ENCODE results near the gene RNF4. TPM values are rescaled to one million over a fixed set of nuclear protein-coding genes. Genes with fewer than 3 reads are reported as not detected.

Gene RNF4
- total and polyA plus RNA-seq, 10 of the 15 experiments (the other 5 are each of a cell fraction or from before 2014, with no cell fraction given) = 34.9 to 145 (median 76.1) TPM

GRCh38 chr4:2449511-2450392, 19.2 kb upstream of the RNF4 start (continued):
- TF ChIP-seq RAD21 (IDR thresholded peaks at IDR 0.05; ENCODE audit: insufficient read depth, low read depth, low read length) (no peak), MEF2A (IDR thresholded peaks at IDR 0.05; ENCODE audit: insufficient read depth, low read depth, low read length) (no peak), KDM1A (IDR thresholded peaks at IDR 0.05; ENCODE audit: borderline replicate concordance) (no peak), USF2 (IDR thresholded peaks at IDR 0.05; ENCODE audit: borderline replicate concordance, low read depth, low read length) (no peak), STAT1 (conservative IDR thresholded peaks at IDR 0.05) (no peak), SMC3 (IDR thresholded peaks at IDR 0.05; ENCODE audit: borderline replicate concordance, low read length) (no peak), SP1 (IDR thresholded peaks at IDR 0.05; ENCODE audit: low read depth, low read length) (no peak)
- TF ChIP-seq, protein P1, sequence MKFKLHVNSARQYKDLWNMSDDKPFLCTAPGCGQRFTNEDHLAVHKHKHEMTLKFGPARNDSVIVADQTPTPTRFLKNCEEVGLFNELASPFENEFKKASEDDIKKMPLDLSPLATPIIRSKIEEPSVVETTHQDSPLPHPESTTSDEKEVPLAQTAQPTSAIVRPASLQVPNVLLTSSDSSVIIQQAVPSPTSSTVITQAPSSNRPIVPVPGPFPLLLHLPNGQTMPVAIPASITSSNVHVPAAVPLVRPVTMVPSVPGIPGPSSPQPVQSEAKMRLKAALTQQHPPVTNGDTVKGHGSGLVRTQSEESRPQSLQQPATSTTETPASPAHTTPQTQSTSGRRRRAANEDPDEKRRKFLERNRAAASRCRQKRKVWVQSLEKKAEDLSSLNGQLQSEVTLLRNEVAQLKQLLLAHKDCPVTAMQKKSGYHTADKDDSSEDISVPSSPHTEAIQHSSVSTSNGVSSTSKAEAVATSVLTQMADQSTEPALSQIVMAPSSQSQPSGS (IDR thresholded peaks at IDR 0.05; ENCODE audit: low read length) = no peak
- TF ChIP-seq, protein P2, sequence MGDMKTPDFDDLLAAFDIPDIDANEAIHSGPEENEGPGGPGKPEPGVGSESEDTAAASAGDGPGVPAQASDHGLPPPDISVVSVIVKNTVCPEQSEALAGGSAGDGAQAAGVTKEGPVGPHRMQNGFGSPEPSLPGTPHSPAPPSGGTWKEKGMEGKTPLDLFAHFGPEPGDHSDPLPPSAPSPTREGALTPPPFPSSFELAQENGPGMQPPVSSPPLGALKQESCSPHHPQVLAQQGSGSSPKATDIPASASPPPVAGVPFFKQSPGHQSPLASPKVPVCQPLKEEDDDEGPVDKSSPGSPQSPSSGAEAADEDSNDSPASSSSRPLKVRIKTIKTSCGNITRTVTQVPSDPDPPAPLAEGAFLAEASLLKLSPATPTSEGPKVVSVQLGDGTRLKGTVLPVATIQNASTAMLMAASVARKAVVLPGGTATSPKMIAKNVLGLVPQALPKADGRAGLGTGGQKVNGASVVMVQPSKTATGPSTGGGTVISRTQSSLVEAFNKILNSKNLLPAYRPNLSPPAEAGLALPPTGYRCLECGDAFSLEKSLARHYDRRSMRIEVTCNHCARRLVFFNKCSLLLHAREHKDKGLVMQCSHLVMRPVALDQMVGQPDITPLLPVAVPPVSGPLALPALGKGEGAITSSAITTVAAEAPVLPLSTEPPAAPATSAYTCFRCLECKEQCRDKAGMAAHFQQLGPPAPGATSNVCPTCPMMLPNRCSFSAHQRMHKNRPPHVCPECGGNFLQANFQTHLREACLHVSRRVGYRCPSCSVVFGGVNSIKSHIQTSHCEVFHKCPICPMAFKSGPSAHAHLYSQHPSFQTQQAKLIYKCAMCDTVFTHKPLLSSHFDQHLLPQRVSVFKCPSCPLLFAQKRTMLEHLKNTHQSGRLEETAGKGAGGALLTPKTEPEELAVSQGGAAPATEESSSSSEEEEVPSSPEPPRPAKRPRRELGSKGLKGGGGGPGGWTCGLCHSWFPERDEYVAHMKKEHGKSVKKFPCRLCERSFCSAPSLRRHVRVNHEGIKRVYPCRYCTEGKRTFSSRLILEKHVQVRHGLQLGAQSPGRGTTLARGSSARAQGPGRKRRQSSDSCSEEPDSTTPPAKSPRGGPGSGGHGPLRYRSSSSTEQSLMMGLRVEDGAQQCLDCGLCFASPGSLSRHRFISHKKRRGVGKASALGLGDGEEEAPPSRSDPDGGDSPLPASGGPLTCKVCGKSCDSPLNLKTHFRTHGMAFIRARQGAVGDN (IDR thresholded peaks at IDR 0.05) = no peak
- TF ChIP-seq, protein P3, sequence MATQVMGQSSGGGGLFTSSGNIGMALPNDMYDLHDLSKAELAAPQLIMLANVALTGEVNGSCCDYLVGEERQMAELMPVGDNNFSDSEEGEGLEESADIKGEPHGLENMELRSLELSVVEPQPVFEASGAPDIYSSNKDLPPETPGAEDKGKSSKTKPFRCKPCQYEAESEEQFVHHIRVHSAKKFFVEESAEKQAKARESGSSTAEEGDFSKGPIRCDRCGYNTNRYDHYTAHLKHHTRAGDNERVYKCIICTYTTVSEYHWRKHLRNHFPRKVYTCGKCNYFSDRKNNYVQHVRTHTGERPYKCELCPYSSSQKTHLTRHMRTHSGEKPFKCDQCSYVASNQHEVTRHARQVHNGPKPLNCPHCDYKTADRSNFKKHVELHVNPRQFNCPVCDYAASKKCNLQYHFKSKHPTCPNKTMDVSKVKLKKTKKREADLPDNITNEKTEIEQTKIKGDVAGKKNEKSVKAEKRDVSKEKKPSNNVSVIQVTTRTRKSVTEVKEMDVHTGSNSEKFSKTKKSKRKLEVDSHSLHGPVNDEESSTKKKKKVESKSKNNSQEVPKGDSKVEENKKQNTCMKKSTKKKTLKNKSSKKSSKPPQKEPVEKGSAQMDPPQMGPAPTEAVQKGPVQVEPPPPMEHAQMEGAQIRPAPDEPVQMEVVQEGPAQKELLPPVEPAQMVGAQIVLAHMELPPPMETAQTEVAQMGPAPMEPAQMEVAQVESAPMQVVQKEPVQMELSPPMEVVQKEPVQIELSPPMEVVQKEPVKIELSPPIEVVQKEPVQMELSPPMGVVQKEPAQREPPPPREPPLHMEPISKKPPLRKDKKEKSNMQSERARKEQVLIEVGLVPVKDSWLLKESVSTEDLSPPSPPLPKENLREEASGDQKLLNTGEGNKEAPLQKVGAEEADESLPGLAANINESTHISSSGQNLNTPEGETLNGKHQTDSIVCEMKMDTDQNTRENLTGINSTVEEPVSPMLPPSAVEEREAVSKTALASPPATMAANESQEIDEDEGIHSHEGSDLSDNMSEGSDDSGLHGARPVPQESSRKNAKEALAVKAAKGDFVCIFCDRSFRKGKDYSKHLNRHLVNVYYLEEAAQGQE (IDR thresholded peaks at IDR 0.05; ENCODE audit: low read depth, low read length) = no peak
- TF ChIP-seq, protein P4, sequence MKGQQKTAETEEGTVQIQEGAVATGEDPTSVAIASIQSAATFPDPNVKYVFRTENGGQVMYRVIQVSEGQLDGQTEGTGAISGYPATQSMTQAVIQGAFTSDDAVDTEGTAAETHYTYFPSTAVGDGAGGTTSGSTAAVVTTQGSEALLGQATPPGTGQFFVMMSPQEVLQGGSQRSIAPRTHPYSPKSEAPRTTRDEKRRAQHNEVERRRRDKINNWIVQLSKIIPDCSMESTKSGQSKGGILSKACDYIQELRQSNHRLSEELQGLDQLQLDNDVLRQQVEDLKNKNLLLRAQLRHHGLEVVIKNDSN (IDR thresholded peaks at IDR 0.05; ENCODE audit: borderline replicate concordance, extremely low read length, insufficient read depth, low read depth, low read length) = no peak
- TF ChIP-seq, protein P5, sequence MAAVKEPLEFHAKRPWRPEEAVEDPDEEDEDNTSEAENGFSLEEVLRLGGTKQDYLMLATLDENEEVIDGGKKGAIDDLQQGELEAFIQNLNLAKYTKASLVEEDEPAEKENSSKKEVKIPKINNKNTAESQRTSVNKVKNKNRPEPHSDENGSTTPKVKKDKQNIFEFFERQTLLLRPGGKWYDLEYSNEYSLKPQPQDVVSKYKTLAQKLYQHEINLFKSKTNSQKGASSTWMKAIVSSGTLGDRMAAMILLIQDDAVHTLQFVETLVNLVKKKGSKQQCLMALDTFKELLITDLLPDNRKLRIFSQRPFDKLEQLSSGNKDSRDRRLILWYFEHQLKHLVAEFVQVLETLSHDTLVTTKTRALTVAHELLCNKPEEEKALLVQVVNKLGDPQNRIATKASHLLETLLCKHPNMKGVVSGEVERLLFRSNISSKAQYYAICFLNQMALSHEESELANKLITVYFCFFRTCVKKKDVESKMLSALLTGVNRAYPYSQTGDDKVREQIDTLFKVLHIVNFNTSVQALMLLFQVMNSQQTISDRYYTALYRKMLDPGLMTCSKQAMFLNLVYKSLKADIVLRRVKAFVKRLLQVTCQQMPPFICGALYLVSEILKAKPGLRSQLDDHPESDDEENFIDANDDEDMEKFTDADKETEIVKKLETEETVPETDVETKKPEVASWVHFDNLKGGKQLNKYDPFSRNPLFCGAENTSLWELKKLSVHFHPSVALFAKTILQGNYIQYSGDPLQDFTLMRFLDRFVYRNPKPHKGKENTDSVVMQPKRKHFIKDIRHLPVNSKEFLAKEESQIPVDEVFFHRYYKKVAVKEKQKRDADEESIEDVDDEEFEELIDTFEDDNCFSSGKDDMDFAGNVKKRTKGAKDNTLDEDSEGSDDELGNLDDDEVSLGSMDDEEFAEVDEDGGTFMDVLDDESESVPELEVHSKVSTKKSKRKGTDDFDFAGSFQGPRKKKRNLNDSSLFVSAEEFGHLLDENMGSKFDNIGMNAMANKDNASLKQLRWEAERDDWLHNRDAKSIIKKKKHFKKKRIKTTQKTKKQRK (IDR thresholded peaks at IDR 0.05; ENCODE audit: low read depth, low read length) = no peak

Data from GM12878 (cell line).